Stimulated activated CD8-positive, alpha-beta memory T cell treated with anti-CD3 and anti-CD28 coated beads, Interleukin-4, amount 100 ng/mL, for 1 hour (primary cell): ENCODE results near the gene ITPKC.

Experiments used
- DNase-seq, 2 donors: peaks; one replicate each; pipeline ENCODE4 v3.0.0-alpha.2; 2020; ENCODE audit warnings: low read depth in 2 of 2, low spot score in 1 of 2

ITPKC gene

GRCh38 chr19:40786060-40787037 is 69.4 kb downstream of the ITPKC start:
- no peak for DNase-seq
